Measurements from ENCODE around the gene LYZL1. TPM values are rescaled to one million over a fixed set of nuclear protein-coding genes. Genes with fewer than 3 reads are reported as not detected.
"Not testable (repeated sequence)": the region's sequence is repeated elsewhere in the genome, so short reads cannot be mapped to it uniquely, and the experiment has no call there.

LYZL1 gene
- total RNA-seq, 1 donor = not detected

GRCh38 chr10:29326886-29327745, 38.2 kb downstream of the LYZL1 start:
- DNase-seq (ENCODE audit: low read depth in 2 of 3, low spot score in 2 of 3) = no peak

- no peak for DNase-seq (ENCODE audit: low read depth in 2 of 3, low spot score in 2 of 3)
Measured at GRCh38 chr10:29327746-29328102, 38.9 kb downstream of the LYZL1 start.

DNA sequence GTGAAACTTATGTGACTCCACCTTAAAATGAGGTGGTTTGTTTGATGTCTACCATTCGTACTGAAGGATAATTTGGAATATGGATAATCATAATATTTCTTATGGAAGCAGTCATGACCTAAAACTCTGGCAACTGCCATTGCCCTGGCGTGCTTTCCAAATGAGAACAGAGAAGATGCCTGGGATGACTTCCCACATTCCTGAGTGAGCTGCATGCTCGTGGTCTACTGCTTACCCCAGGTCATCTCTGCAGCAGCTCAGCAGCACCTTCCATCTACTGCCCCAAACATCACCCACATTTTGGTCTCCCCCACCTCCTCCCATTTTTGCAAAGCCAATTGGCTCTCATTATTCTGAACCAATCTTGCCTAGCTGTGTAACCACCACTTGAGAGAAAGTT, 40.1 kb downstream of the LYZL1 start:
- no peak for DNase-seq (ENCODE audit: low read depth in 2 of 3, low spot score in 2 of 3)

DNA sequence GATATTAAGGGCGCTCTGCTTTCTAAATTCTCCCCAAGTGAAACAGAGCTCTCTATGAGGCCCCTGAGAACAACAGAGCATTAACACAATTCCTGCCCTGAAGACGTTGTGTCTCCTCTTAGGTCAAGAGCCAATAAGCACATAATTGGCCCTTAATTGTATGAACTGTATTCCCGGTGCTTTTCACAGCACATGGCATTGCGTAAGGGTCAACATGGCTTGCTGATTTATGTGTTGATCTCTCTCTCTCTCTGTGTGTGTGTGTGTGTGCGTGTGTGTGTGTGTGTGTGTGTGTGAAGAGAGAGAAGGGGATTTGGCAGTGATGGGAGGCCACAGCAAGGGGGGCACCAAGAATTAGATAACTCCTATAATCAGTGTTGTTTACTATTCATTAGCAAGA, 40.5 kb downstream of the LYZL1 start:
- no peak for DNase-seq (ENCODE audit: low read depth in 2 of 3, low spot score in 2 of 3)

DNA sequence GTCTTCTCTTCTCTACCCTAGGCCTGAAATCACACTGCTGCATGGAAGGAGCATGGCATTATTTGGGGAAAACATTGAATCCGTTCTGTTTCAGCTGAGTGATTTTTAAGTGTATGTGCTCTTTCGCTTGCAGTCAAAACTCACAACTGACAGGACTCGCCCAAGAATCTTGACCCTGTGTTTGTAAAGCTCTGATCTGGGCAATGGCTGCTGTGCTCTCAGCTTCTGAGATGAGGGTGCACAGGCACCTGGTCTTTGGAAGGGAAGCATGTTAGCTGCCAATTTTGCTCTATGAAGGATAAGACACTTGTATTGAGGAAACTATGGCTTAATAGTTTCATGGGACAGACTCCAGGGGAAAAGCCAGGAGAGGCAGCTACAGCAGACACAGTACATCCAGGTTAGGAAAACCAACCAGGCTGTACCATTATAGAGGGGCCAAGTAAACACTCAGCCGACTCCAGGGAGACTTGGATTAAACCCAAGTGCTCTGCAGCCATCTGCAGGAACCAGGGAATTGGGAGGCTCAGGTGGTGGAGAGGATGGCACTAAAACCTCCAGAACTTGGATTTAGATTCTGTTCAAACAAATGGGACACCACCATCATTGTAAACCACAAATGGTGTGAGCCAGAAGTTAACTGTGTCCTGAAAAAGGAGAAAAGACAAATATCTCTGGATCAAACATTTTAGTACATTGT, 43.3 kb downstream of the LYZL1 start:
- no peak for DNase-seq (ENCODE audit: low read depth in 2 of 3, low spot score in 2 of 3)

DNA sequence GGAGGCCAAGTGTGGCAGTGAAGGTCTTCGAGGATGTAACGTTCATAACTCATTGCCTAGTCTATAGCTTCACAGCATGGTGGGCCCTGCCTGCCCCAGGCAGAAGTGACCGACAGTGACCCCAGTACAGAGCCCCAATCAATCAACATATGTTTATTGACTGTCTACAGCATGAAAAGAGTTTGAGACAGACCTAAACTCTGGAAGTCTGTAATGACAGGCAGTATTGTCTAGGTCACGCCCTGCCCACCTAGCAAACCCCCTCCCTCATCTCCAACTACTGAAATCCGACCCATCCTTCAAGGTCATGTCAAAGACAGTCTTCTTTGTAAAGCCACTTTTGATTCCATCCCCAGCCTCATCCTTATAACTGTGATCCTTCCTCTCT, 43.9 kb downstream of the LYZL1 start:
- DNase-seq (ENCODE audit: low read depth in 2 of 3, low spot score in 2 of 3) = no peak

GRCh38 chr10:29337526-29337925, 48.7 kb downstream of the LYZL1 start:
- not testable (repeated sequence) for DNase-seq (ENCODE audit: low read depth in 2 of 3, low spot score in 2 of 3)

DNA sequence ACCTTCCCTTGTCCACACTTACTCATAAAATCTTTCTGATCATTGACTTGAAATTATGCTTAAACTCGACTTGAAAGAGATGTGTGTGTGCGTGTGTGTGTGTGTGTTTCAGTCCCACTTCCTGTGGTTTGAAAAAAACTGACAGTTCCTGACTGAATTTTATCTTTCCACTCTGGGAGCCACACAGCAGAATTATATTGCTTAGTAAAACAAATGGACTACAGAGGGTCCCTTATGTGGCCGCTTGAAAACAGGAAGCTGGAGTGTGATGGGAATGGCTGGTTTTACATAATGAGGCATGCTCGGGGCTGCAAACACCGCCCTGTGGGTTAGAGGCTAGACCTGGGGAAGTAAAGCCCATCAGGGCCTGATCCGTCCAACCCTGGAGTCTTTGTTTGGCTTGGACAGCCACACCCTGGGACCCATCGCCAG, 54.8 kb downstream of the LYZL1 start:
- peak in 1 of 3 donors; percentile 39 for DNase-seq (ENCODE audit: low read depth in 2 of 3, low spot score in 2 of 3)

GRCh38 chr10:29344073-29344820, 55.4 kb downstream of the LYZL1 start:
- DNase-seq (ENCODE audit: low read depth in 2 of 3, low spot score in 2 of 3) = peak in 1 of 3 donors; percentile 20

GRCh38 chr10:29345144-29345909, 56.5 kb downstream of the LYZL1 start:
- DNase-seq (ENCODE audit: low read depth in 2 of 3, low spot score in 2 of 3) = no peak

DNA sequence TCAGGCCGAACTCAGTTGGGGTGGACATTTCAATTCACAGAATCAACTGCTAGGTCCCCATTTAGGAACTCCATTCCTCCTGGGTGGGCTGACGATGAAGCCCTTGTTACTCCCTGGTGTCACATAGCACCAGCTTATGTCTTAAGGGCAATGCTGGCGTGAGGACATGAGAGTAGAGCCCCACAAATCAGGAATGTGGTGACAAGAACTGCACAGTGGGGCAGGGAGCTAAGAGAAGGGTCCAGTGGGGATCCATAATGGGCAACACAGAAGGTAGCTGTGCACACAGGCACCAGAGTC, 57.0 kb downstream of the LYZL1 start:
- DNase-seq (ENCODE audit: low read depth in 2 of 3, low spot score in 2 of 3) = no peak

DNA sequence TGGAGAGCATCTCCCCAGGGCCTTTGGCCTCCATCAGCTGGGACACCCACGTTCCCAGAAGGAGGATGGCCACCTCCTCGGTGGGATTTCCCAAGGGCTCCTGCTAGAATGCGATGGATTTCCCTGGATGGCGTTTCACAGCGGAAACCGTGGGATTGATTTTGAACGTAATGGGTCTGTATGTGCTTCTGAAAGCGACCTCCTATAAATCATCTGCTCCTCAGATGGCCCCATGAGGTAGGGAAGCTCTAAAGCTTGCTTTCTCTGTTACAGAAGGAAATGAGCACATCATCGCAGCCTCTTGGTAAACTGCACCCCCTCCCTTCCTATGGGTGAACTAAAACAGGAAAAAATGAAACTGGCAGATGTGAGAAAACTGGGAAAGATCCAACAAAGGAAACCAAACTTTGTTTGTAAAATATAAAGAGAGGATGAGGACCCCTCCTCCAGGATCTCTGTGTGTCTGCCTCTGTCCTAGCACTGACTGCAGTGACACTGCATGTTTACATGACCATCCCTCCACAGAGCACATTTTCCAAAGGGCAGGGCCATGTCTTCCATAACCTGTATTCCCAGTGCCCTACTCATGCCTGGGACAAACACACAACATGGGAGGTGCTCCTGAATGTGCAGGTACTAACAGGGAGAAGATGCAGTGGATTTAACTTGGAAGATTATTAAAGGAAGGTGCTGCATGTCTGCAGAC, 57.6 kb downstream of the LYZL1 start:
- DNase-seq (ENCODE audit: low read depth in 2 of 3, low spot score in 2 of 3) = no peak

DNA sequence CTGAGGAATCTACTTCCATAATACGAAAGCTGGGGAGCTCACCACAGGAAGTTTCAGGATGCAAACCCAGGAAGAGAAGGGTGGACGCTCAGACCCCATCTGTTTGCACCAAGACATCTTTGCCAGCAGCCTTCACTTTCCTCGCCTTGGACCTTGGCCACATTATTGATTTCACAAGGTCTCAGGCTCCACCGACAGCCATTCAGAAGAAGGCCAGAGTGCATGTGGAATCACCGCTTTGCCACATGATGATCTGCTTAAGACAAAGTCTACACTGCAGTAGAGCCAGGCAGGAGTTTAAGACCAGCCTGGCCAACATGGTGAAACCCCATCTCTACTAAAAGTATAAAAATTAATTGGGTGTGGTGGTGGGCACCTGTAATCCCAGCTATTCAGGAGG, 60.0 kb downstream of the LYZL1 start:
- no peak for DNase-seq (ENCODE audit: low read depth in 2 of 3, low spot score in 2 of 3)

DNA sequence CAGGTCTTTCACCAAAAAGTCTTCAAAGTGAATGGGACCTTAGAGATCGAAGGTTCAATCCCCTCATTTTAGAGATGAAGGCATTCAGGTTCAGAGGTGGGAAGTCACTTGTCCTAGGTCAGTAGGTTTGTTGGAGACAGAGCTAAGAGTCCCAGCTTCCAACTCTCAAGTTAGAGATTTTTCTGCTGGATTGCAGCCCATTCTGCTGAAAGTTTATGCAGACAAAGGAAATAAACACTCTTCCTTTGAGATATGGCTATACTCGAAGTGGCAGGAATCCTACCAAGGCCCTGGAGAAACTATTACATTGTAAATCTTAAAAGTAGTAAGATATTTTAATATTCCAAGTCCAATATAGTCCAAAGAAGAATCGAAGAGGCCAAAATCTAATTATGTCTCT, 64.4 kb downstream of the LYZL1 start:
- no peak for DNase-seq (ENCODE audit: low read depth in 2 of 3, low spot score in 2 of 3)

DNA sequence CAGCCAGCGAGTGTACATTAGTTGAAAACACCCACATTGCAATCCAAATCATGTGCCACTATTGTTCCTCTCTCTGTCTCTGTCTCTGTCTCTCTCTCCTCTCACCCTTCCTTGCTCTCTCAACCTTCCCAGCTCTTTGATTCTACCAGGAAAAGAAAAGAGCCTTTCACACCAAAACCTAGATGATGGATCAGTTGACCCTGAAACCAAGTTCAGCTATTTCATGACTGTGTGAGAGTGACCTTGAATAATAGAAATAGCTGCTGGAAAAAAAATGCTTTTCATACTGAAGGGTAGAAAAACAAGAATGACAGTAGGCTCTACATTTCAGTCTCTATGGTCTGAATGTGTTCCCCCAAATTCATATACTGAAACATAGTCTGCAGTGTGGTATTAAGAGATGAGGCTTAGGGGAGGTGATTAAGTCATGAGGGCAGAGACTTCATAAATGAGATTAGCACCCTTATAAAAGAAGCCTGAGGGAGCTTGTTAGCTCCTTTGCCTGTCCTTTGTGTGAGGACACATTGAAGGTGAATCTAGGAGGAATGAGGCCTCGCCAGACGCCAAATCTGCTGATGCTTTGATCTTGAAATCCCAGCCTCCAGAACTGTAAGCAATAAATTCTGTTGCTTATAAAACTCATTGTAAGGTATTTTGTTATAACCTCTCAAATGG, 65.2 kb downstream of the LYZL1 start:
- no peak for DNase-seq (ENCODE audit: low read depth in 2 of 3, low spot score in 2 of 3)

DNA sequence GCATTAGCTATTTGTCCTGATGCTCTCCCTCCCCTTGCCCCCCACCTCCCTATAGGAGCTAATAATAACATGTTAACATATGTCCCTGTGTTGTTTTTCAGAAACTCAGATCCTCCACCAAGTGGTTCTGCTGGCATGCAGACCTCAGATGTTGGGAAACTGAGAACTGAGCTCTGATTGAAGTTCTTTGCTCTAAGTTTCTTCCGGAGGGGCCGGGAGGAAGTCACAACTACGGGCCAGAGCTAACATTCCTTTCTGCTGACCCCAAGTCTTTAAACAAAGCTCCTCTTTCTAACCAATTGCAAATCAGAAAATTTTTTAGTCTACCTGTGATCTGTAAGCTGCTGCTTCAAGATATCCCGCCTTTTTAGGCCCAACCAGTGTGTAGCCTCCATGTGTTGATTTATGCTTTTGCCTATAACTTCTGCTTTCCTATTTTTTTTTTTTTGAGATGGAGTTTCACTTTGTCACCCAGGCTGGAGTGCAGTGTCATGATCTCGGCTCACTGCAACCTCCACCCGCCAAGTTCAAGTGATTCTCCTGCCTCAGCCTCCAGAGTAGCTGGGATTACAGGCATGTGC, 66.6 kb downstream of the LYZL1 start:
- peak in 2 of 3 donors; percentile 51 to 80 for DNase-seq (ENCODE audit: low read depth in 2 of 3, low spot score in 2 of 3)

DNA sequence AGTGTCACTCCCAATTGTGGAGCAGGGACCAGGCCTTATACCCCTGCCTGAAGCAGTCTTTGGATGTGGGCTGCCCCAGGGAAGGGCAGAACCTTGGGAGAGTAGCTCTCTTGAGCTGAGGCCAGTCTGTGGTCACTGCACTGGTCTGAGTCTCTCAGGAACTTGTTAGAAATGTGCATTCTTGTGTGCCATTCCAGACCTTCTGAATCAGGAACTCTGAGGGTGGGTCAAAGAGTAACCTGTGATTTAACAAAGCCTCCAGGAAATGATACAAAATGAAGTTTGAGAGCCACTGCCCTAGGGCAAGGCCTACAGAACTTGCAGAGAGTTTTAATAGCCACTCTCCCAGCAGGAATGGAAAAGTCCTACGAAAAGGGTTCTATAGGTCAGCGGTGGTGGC, 68.1 kb downstream of the LYZL1 start:
- DNase-seq (ENCODE audit: low read depth in 2 of 3, low spot score in 2 of 3) = no peak

DNA sequence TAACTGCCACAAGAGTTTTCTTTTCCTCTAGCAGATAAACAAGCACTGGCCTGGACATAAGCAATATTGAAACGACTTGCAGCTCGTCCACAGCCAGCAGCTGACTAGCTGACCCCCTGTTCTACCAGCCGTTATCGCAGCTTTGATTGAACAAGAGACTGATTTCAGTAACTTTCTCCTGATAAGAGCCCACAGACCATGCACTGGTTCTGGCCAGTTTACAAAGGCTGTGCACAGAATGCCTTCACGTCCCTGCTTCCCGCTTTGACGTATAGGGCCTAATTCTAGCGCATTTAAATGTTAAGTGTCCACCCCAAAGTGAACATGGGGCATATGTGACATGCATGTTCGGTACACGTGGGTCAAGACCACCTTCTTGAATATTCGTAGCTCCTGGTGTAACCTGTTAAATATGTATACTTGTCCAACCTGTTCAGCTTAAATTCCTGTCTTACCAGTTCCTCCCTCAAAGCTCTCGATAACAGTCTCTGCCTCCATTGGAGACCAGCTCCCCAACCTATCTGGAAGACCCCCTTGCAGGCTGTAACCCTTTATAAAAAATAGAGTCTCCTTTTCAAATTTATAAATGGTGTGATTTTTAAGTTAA, 69.2 kb downstream of the LYZL1 start:
- no peak for DNase-seq (ENCODE audit: low read depth in 2 of 3, low spot score in 2 of 3)

All from hematopoietic multipotent progenitor cell (in vitro differentiated cells).